ENCODE results near the gene ING5. TPM values are rescaled to one million over a fixed set of nuclear protein-coding genes. Genes with fewer than 3 reads are reported as not detected.

Gene ING5
- total RNA-seq, 6 donors from 2014 or later, result 20.2 to 181 (median 41.5) TPM

DNA sequence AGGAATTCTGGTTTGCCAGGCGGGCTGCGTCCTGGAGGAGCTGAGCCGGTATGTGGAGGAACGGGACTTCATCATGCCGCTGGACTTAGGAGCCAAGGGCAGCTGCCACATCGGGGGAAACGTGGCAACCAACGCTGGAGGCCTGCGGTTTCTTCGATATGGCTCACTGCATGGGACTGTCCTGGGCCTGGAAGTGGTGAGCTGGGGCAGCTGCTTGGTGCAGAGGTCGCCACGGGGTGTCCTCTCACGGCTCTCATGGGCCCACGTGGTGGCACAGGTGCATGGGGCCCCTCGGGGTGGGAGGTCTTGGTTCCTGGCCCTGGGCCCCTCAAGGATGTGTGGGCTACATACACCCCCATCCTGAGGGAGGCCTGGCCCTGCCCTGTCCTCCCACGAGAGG lies 41.8 kb downstream of the ING5 start:
- WGBS, 2 donors, result 87 to 90% methylated on average over 3 to 16 of the region's 16 CpGs
- no peak for DNase-seq
- H3K36me3 ChIP-seq, result peaks cover 0 to 30% (median 24%) of the 10 kb centered on the region in 4 donors
- TF ChIP-seq POLR2AphosphoS5 (IDR thresholded peaks at IDR 0.05), result no peak
- TF ChIP-seq, protein P1, sequence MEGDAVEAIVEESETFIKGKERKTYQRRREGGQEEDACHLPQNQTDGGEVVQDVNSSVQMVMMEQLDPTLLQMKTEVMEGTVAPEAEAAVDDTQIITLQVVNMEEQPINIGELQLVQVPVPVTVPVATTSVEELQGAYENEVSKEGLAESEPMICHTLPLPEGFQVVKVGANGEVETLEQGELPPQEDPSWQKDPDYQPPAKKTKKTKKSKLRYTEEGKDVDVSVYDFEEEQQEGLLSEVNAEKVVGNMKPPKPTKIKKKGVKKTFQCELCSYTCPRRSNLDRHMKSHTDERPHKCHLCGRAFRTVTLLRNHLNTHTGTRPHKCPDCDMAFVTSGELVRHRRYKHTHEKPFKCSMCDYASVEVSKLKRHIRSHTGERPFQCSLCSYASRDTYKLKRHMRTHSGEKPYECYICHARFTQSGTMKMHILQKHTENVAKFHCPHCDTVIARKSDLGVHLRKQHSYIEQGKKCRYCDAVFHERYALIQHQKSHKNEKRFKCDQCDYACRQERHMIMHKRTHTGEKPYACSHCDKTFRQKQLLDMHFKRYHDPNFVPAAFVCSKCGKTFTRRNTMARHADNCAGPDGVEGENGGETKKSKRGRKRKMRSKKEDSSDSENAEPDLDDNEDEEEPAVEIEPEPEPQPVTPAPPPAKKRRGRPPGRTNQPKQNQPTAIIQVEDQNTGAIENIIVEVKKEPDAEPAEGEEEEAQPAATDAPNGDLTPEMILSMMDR (IDR thresholded peaks at IDR 0.05), result no peak
- no peak for TF ChIP-seq EP300 (IDR thresholded peaks at IDR 0.05)
- no peak for TF ChIP-seq POLR2A (IDR thresholded peaks at IDR 0.05)
- no peak overlapping the region for H3K4me3 ChIP-seq
- H3K4me1 ChIP-seq, result peaks cover 0 to 4% (median 2%) of the 10 kb centered on the region in 4 donors
- H3K27ac ChIP-seq, result no peak overlapping the region
- no peaks in the 10 kb centered on the region for H3K9me3 ChIP-seq
- ATAC-seq (ENCODE audit: low FRiP score in 2 of 2), result peak in 1 of 2 donors; percentile 12
- no peaks in the 10 kb centered on the region for H3K27me3 ChIP-seq

DNA sequence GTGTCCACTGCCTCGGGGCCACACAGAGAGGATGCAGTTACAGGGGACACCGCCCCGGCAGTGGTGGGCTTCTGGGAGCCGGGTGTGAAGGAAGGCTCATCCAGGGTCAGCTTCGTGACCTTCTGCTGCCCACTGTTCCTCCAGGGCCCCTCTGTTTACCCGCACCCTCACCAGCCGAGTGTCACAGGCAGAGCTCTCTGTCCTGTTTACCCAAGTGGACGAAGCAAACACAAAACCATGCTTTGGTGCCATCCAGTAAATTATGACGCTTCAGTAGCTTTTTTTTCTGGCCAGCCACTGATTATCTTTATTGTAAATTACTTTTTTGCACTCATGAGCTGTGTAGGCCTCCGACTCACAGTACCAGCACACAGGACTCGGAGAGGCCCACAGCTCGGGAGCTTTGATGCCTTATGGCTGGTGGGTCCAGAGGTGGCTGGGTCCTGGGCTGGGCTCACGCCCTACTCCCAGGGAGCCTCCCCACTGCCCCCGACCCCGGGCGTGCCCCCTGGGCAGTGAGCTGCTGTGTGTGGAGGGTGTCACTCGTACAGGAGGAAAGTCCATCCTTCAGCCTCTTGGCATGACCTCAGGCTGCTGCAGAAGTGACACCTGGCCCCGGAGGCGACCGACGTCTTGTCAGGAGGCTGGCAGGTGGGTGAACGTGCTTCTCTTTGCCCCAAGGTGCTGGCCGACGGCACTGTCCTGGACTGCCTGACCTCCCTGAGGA lies 42.4 kb downstream of the ING5 start:
- peaks cover 0 to 4% (median 2%) of the 10 kb centered on the region in 4 donors for H3K4me1 ChIP-seq
- TF ChIP-seq EP300 (IDR thresholded peaks at IDR 0.05), result no peak
- TF ChIP-seq POLR2AphosphoS5 (IDR thresholded peaks at IDR 0.05), result no peak
- TF ChIP-seq POLR2A (IDR thresholded peaks at IDR 0.05), result no peak
- TF ChIP-seq, protein P1 (IDR thresholded peaks at IDR 0.05), result no peak
- no peaks in the 10 kb centered on the region for H3K27me3 ChIP-seq
- no peaks in the 10 kb centered on the region for H3K9me3 ChIP-seq
- no peak overlapping the region for H3K27ac ChIP-seq
- DNase-seq (peak in 1 of 2 donors; percentile 77), ATAC-seq (ENCODE audit: low FRiP score in 2 of 2) (no peak)
- H3K4me3 ChIP-seq, result no peak overlapping the region
- H3K36me3 ChIP-seq, result peaks cover 0 to 35% (median 27%) of the 10 kb centered on the region in 4 donors
- 94 to 95% methylated on average over 17 to 24 of the region's 24 CpGs for WGBS, 2 donors

DNA sequence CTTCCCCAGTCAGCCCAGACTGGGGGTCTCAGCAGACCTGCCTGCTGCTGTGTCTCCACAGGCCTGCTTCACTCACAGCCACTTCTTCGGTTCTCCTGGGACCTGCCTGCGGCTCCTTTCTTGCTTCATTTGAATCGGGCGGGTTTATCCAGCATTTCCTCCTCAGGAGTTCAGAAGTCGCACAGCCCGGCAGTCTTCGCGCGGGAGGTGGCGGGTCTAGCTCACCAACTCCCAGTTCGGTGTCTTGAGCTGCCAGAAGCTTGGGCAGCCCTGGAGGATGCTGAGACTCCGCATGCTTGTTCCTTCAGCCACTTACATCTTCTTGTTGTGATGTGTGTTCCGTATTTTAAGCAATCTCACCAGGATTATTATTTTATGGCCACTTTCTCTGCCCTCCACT lies 43.4 kb downstream of the ING5 start:
- H3K36me3 ChIP-seq, result peaks cover 0 to 37% (median 29%) of the 10 kb centered on the region in 4 donors
- 96 to 97% methylated on average over 13 of the region's 13 CpGs for WGBS, 2 donors

DNA sequence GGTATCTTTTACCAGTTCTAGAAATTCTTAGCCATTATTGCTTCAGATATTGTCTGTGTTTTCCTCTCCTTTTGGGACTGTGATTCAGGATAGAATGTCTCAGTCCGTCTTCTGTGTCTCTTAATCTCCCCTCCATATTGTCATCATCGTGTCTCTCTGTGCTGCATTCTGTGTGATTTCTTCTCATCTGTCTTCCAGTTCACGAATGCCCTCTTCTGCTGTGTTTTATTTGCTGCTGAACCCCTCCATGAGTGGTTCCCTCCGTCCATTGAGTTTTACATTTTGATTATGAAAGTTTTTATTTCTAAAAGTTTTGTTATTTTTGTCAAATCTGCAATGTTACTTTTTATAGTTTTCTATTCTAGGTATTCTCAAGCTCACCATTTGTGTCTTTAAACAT lies 44.2 kb downstream of the ING5 start:
- TF ChIP-seq, protein P1 (IDR thresholded peaks at IDR 0.05), result no peak
- TF ChIP-seq POLR2AphosphoS5 (IDR thresholded peaks at IDR 0.05), result no peak
- TF ChIP-seq EP300 (IDR thresholded peaks at IDR 0.05), result no peak
- no peak for TF ChIP-seq POLR2A (IDR thresholded peaks at IDR 0.05)
- peaks cover 0 to 12% (median 0%) of the 10 kb centered on the region in 4 donors for H3K4me1 ChIP-seq
- H3K27me3 ChIP-seq, result no peaks in the 10 kb centered on the region
- H3K27ac ChIP-seq, result no peak overlapping the region
- H3K9me3 ChIP-seq, result no peaks in the 10 kb centered on the region
- H3K4me3 ChIP-seq, result no peak overlapping the region
- no peak for DNase-seq
- no peak for ATAC-seq (ENCODE audit: low FRiP score in 2 of 2)
- 94 to 98% methylated on average over 4 of the region's 4 CpGs for WGBS, 2 donors
- peaks cover 0 to 44% (median 30%) of the 10 kb centered on the region in 4 donors for H3K36me3 ChIP-seq

More for the DNA sequence above, 43.4 kb downstream of the ING5 start:
- Histone ChIP-seq H3K27ac (no peak overlapping the region), H3K9me3 (no peaks in the 10 kb centered on the region), H3K27me3 (no peaks in the 10 kb centered on the region), H3K4me3 (no peak overlapping the region), H3K4me1 (peaks cover 0 to 5% (median 4%) of the 10 kb centered on the region in 4 donors)
- no peak for DNase-seq
- TF ChIP-seq POLR2AphosphoS5 (IDR thresholded peaks at IDR 0.05) (no peak), EP300 (IDR thresholded peaks at IDR 0.05) (no peak), POLR2A (IDR thresholded peaks at IDR 0.05) (no peak)
- TF ChIP-seq, protein P1 (IDR thresholded peaks at IDR 0.05), result no peak
- ATAC-seq (ENCODE audit: low FRiP score in 2 of 2), result no peak
